HG03469 (cell line): ENCODE measurements around the gene NMRK1.

ENCODE experiments used
- ATAC-seq: cut with Tn5 transposase; IDR thresholded peaks from one replicate; pipeline ENCODE4 v1.9.1; 2021; ENCODE audit warnings: mild to moderate bottlenecking, moderate library complexity, moderate number of reproducible peaks; ENCODE audit not compliant: unreplicated experiment

The NMRK1 gene

DNA sequence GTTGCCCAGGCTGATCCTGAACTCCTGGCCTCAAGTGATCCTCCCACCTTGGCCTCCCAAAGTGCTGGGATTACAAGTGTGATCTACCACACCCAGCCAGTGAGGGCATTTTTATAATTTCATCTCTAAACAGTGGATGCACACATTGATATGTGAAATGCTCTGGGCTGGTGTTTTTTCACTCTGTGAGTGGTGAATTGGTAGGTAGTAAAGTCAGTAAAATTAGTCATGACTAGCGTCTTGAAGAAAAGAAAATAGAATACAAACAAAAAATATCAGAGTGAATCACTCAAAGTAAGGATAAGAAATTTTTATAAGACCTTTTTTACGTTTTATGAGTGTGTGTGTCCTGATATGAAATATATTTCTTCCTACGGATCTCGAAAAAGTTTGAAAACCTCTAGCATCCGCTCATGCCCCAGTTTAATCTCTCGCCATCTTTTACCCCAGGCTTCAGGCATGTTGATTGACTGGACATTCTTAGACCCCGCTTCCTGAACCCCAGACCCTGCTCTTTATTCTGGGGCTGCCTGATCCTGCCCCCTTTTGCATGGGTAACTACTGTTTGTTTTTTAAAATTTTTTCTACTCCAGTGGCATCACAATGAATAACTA is 14.3 kb upstream of the NMRK1 start:
- ATAC-seq: no peak

DNA sequence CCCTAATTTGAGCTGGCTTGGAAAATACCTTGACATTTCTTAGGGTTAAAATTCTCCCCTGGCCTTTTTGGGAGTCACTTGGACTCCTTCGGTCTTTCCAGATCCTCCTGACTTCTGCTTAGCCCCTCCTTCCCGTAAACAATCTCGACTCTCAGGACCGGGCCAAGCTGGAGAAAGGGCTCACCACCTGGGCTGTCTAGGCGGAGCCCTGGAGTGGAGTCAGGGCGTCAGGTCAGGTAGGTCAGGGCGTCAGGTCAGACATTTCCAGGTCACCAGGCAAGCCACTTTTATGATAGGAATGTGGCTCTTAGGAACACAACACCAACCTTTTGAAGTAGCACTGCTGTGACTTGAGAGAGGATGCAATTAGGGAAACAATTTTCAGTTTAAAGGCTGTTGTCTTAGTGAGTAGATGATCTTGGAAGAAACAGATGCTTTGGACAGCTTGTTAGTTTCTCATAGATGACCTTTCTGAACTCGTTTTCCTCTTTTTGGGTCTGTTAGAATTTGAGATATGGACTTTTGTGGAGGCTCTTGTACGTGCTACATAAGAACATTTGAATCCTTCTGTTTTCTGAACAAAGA is 13.1 kb upstream of the NMRK1 start:
- ATAC-seq: no peak

DNA sequence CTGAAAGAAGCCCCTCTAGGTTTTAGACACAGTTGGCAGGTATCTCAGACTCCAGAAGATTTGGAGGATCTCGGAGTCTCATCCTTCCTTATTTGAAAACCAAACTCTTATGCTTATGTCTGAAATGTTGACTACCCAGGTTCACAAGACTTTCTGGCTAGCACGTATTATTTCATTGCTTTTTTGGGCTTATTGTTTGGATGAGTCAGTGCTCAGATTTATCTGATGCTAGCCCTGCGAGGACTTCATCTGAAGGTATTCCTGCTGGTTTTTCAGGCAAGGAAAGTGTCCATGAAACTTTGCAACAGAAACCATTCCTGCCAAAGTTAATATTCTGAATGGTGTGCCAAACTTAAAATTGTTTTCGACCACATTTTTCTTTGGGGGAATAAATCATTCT is 8.8 kb upstream of the NMRK1 start:
- no peak for ATAC-seq

DNA sequence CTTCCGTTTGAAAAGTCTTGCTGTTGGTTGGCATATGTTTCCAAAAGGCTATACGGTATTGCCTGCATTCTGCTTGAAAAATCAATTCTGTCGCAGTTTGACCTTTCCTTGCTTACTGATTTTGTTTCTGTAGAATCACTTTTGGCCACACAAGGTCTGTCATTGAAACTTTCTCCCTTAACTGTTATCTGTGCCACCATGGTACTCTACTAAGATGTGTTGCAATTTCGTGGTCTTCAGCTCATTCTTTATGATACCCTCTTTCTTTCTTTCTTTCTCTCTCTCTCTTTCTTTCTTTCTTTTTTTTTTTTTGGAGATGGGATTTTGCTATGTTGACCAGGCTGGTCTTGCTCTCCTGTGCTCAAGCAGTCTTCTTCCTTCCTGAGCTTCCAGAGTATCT is 4.8 kb upstream of the NMRK1 start:
- ATAC-seq: no peak

- no peak for ATAC-seq
These were observed 2.6 kb upstream of the NMRK1 start for GRCh38 chr9:75090579-75090978.

GRCh38 chr9:75089373-75089766 is 1.4 kb upstream of the NMRK1 start:
- no peak for ATAC-seq

DNA sequence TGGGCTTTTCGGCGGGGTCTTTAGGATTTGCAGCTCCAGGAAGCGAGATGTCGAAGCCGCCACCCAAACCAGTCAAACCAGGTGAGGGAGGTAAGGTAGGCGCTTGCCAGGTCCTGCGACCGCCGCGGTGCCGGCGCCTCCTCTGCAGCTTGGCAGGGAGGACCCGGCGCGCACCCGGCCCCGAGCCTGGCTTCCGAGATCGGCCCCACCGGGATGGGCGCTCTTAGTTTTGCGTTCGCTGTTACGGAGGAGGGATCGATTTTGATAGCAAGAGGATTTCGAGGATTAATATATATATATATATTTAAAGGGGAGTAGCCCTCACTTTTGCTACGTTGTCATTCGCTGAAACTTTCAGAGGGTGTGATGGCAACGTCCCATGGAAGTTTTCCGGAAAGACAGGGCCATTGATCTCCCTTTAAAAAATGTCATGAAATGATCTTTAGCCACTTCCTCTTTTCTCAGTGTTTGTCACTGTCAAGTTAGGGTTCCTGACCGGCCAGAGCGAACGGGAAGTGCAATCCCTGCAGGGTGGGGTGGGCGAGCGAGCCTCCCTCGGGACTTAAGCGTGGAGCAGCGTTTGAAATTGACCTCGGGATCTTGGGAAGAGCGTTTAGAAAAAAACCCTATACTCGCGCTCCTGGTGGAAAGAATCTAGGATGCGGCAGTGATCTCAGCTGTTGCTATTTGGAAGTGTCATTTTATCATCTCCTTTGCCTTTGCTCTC is 854 bp upstream of the NMRK1 start:
- ATAC-seq: peak; percentile 24

GRCh38 chr9:75087289-75087823 is 599 bp downstream of the NMRK1 start:
- ATAC-seq: peak; percentile 13

DNA sequence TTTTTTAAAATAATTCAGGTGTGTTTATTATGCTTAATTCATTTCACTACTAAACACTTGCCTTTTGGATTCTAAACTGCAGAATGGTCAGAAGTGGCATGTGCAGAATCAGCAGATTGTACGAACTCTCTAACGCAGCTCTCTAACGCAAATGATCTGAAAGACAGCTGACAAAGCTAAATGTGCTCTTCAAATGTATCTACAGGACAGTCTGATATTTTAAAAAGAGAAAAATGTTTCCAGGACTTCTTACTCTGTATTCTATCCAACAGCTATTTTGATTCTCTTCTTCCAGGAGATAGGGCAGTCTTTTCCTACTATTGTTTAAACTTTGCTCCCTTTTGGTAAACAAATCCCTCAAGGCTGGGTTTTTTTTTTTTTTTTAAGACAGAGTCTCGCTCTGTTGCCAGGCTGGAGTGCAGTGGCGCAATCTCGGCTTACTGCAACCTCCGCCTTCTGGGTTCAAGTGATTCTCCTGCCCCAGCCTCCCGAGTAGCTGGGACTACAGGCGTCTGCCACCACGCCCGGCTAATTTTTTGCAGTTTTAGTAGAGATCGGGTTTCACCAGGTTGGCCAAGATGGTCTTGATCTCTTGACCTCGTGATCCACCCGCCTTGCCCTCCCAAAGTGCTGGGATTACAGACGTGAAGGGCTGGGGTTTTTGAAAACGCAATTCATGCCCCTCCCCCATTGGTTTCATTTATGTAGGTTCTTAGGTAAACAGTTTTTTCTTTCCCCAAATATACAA is 1.2 kb downstream of the NMRK1 start:
- ATAC-seq: no peak

DNA sequence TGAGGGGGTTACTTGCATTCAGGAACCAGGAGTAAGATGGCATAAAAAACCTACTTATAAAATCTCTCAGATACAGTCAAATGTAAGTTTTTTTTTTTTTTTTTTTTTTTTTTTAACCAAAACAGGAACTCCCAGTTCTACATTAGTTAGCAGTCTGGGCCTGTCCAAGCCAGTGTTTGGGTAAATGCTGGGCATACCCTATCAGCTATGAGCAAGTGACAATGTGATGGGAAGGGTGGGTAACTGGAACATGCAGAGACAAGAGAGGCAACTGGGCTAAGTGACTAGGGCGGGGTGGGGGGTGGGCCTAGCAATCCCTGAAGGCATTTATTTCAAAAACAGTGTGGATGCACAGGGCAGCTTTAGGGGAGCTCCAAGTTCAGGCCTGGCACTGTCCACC is 2.3 kb downstream of the NMRK1 start:
- no peak for ATAC-seq

GRCh38 chr9:75084081-75084672 is 3.8 kb downstream of the NMRK1 start:
- ATAC-seq: no peak

GRCh38 chr9:75083188-75083970 is 4.6 kb downstream of the NMRK1 start:
- ATAC-seq: no peak

DNA sequence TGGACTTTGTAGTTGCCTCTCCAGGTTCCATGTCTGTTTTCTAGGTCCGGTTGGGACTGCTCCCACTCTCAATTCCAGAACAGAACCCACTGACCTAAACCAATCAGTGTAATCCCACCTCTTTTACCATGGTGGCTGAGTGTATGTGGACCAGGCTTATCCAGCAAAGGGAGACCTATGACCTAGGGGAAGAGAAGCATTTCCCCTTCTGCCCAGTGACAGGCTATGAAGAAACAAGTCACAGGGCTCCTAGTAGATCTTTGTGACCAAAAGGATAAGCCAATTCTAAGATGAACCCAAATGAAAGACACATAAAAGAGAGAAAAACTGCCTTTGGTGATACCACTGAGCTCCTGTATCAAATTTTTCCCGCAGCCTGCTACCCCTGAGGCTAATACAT is 6.3 kb downstream of the NMRK1 start:
- ATAC-seq: no peak

- no peak for ATAC-seq
These were observed 15.1 kb downstream of the NMRK1 start for GRCh38 chr9:75072895-75073294.

GRCh38 chr9:75071530-75072122 is 16.3 kb downstream of the NMRK1 start:
- ATAC-seq: peak; percentile 67

- ATAC-seq: no peak
These were observed 18.8 kb downstream of the NMRK1 start for GRCh38 chr9:75069171-75069570.

GRCh38 chr9:75067894-75068293 is 20.1 kb downstream of the NMRK1 start:
- ATAC-seq: no peak

- no peak for ATAC-seq
These were observed 22.4 kb downstream of the NMRK1 start for GRCh38 chr9:75065510-75065909.

GRCh38 chr9:75064307-75065025 is 23.5 kb downstream of the NMRK1 start:
- ATAC-seq: no peak
